Ureter (tissue), 1 donor: ENCODE measurements around the gene GEMIN8. TPM values are rescaled to one million over a fixed set of nuclear protein-coding genes. Genes with fewer than 3 reads are reported as not detected.

ENCODE experiments used
- total RNA-seq: library from RNA; stranded (reverse); gene quantifications from one replicate; pipeline ENCODE4 v1.2.4, GENCODE V29; 2023
- donor health status: DM: yes; HTN: yes; CAD: no.

The GEMIN8 gene
- total RNA-seq, 1 donor from 2014 or later = 29.5 TPM

Other genes starting within 250 kb of the GEMIN8 start
- 15.9 TPM for gene GPM6B, start 212.8 kb downstream of the GEMIN8 start, total RNA-seq